NCI-H82 treated with DMSO at 0.1 percent for 48 hours (cell line): ENCODE results near the gene ORC5.

Experiments
- DNase-seq: peaks from one replicate; lab custom pipeline; 2025; ENCODE audit not compliant: unreplicated experiment; lab: John Stamatoyannopoulos, UW

Gene ORC5

GRCh38 chr7:104127204-104127603, 80.6 kb downstream of the ORC5 start:
- DNase-seq = no peak

GRCh38 chr7:104126411-104126841, 81.4 kb downstream of the ORC5 start:
- peak; percentile 67 for DNase-seq

GRCh38 chr7:104124893-104125477, 82.8 kb downstream of the ORC5 start:
- DNase-seq = peak; percentile 75

- peak; percentile 60 for DNase-seq
These were observed 83.3 kb downstream of the ORC5 start for GRCh38 chr7:104124469-104124868.

GRCh38 chr7:104123786-104124185, 84.0 kb downstream of the ORC5 start:
- DNase-seq = no peak

GRCh38 chr7:104113788-104114187, 94.0 kb downstream of the ORC5 start:
- DNase-seq = no peak

GRCh38 chr7:104112623-104113022, 95.2 kb downstream of the ORC5 start:
- no peak for DNase-seq

- DNase-seq = no peak
These were observed 96.5 kb downstream of the ORC5 start for GRCh38 chr7:104111271-104111670.

GRCh38 chr7:104106108-104106905, 101.5 kb downstream of the ORC5 start:
- no peak for DNase-seq

GRCh38 chr7:104098890-104099289, 108.9 kb downstream of the ORC5 start:
- no peak for DNase-seq

- no peak for DNase-seq
These were observed 111.1 kb downstream of the ORC5 start for GRCh38 chr7:104096683-104097082.

- DNase-seq = no peak
These were observed 114.7 kb downstream of the ORC5 start for GRCh38 chr7:104093127-104093526.

GRCh38 chr7:104091242-104091641, 116.6 kb downstream of the ORC5 start:
- no peak for DNase-seq

GRCh38 chr7:104089612-104090011, 118.2 kb downstream of the ORC5 start:
- DNase-seq = no peak

GRCh38 chr7:104089061-104089460, 118.8 kb downstream of the ORC5 start:
- no peak for DNase-seq
